Hypothalamus (tissue), 51 donors: ENCODE data around the gene RHBDD1.
"Not testable (repeated sequence)": the region's sequence is repeated elsewhere in the genome, so short reads cannot be mapped to it uniquely, and the experiment has no call there.

ENCODE experiments used
- DNase-seq, 51 donors: peaks; one replicate each; lab custom pipeline; 2025; lab: John Stamatoyannopoulos, UW

Gene RHBDD1

GRCh38 chr2:226799211-226799975 is 36.5 kb upstream of the RHBDD1 start, which contains the start of gene IRS1:
TSS of gene IRS1 (minus strand) at chr2:226799820. CDS start at chr2:226798738, 1,082 bp downstream.
- DNase-seq, result peak in 38 of 51 donors; percentile 10 to 85 (median 64)

- DNase-seq, result peak in 12 of 51 donors; percentile 16 to 85 (median 62)
Observed at GRCh38 chr2:226799976-226800940, 35.6 kb upstream of the RHBDD1 start.

GRCh38 chr2:226800941-226801784 is 34.7 kb upstream of the RHBDD1 start:
- DNase-seq, result peak; percentile 63 to 96 (median 89)

GRCh38 chr2:226802573-226802972 is 33.3 kb upstream of the RHBDD1 start:
- DNase-seq, result peak in 2 of 51 donors; percentile 7 to 60

- DNase-seq, result no peak
Observed at GRCh38 chr2:226803410-226803809, 32.4 kb upstream of the RHBDD1 start.

GRCh38 chr2:226813148-226813701 is 22.6 kb upstream of the RHBDD1 start:
- DNase-seq, result peak in 9 of 51 donors; percentile 2 to 52 (median 26)

GRCh38 chr2:226818930-226819329 is 16.9 kb upstream of the RHBDD1 start:
- no peak for DNase-seq

- no peak for DNase-seq
Observed at GRCh38 chr2:226825056-226825455, 10.8 kb upstream of the RHBDD1 start.

GRCh38 chr2:226828191-226828590 is 7.7 kb upstream of the RHBDD1 start:
- no peak for DNase-seq

GRCh38 chr2:226829721-226830631 is 5.9 kb upstream of the RHBDD1 start:
- DNase-seq, result no peak

- DNase-seq, result no peak
Observed at GRCh38 chr2:226831266-226831665, 4.6 kb upstream of the RHBDD1 start.

- DNase-seq, result no peak
Observed at GRCh38 chr2:226832061-226832460, 3.8 kb upstream of the RHBDD1 start.

GRCh38 chr2:226834880-226835279 is 974 bp upstream of the RHBDD1 start:
- DNase-seq, result not testable (repeated sequence)

GRCh38 chr2:226835420-226835795 is 446 bp upstream of the RHBDD1 start:
- DNase-seq, result peak in 19 of 51 donors; percentile 35 to 70 (median 53)

GRCh38 chr2:226836548-226836885 is 663 bp downstream of the RHBDD1 start:
- DNase-seq, result peak in 2 of 51 donors; percentile 26 to 40

- no peak for DNase-seq
Observed at GRCh38 chr2:226837334-226837733, 1.5 kb downstream of the RHBDD1 start.

- DNase-seq, result no peak
Observed at GRCh38 chr2:226837787-226838603, 2.1 kb downstream of the RHBDD1 start.

GRCh38 chr2:226838722-226839121 is 2.9 kb downstream of the RHBDD1 start:
- no peak for DNase-seq
